Gastrocnemius medialis (tissue), 4 donors: ENCODE data around the gene RNF215.

Experiments
- POLR2A ChIP-seq, 2 donors: fragments of 450-650 bp; IDR thresholded peaks; one replicate each; pipeline ENCODE4 v1.6.1; 2017; ENCODE audit warnings: antibody characterized with exemption in 2 of 2, mild to moderate bottlenecking in 2 of 2, moderate library complexity in 2 of 2
- TF ChIP-seq, protein P1 (sequence below), 5 experiments: fragments of 450-650 bp in 3 of 5; fragments of 200-600 bp in 2 of 5; sonication (generic) in 2 of 5; IDR thresholded peaks in 4 of 5; conservative IDR thresholded peaks in 1 of 5; 1 replicate in 4 of 5; 2 replicates in 1 of 5; pipeline ENCODE4 v1.5.1; 2016 to 2019; ENCODE audit warnings: antibody characterized with exemption in 5 of 5, mild to moderate bottlenecking in 3 of 5, moderate library complexity in 3 of 5

DNA sequence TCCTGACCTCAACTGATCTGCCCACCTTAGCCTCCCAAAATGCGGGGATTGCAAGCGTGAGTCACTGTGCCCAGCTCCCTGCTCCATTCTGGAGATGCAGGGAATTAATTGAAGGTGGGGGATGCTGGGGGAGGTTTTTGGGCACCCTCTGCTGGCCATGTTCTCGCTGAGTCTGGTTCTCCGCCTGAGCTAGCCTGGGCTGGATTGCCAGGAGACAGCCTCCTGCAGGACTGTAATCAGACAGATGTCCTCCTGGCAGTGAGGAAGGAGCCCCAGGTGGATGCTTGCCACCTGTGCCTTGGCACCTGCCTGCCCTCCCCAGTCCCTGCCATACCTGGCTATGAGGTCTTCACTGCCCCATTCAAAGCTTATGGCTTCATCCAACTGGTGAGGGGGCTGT lies 43.7 kb upstream of the RNF215 start:
- TF ChIP-seq, protein P1, sequence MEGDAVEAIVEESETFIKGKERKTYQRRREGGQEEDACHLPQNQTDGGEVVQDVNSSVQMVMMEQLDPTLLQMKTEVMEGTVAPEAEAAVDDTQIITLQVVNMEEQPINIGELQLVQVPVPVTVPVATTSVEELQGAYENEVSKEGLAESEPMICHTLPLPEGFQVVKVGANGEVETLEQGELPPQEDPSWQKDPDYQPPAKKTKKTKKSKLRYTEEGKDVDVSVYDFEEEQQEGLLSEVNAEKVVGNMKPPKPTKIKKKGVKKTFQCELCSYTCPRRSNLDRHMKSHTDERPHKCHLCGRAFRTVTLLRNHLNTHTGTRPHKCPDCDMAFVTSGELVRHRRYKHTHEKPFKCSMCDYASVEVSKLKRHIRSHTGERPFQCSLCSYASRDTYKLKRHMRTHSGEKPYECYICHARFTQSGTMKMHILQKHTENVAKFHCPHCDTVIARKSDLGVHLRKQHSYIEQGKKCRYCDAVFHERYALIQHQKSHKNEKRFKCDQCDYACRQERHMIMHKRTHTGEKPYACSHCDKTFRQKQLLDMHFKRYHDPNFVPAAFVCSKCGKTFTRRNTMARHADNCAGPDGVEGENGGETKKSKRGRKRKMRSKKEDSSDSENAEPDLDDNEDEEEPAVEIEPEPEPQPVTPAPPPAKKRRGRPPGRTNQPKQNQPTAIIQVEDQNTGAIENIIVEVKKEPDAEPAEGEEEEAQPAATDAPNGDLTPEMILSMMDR (IDR thresholded peaks at IDR 0.05 in 4 of 5, conservative IDR thresholded peaks at IDR 0.05 in 1 of 5), result no peak
- TF ChIP-seq POLR2A (IDR thresholded peaks at IDR 0.05), result no peak
